ENCODE results near the gene NEK7. TPM values are rescaled to one million over a fixed set of nuclear protein-coding genes. Genes with fewer than 3 reads are reported as not detected.

NEK7 gene
- total RNA-seq, 1 donor from 2014 or later: 34.7 TPM

DNA sequence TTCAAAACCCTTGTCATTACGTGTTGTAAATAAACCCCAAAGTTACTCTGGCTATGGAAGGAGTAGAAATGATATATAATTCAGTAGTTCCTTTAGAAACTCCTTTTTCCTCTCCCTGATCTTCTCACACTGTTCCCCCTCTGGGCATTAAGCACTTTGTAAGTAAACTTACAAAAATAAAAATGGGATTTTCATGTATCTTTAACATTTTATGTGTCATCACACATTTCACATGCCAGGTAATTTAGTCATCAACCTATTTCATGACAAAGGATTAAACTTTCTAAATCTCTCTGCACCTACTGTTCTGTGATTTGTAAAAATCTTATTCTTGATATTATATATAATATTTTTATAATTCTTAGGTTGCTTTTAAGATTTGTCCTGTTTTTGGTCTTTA is 176.9 kb downstream of the NEK7 start:
- Histone ChIP-seq H3K4me3 (no peak overlapping the region), H3K27me3 (no peaks in the 10 kb centered on the region), H3K36me3 (no peaks in the 10 kb centered on the region), H3K9me3 (ENCODE audit: low read depth) (no peaks in the 10 kb centered on the region), H4K20me1 (ENCODE audit: low read depth) (no peaks in the 10 kb centered on the region), H3F3A (ENCODE audit: low read depth) (no peaks in the 10 kb centered on the region), H3K79me2 (ENCODE audit: low read depth) (no peaks in the 10 kb centered on the region), H2AFZ (replicated peaks) (no peak overlapping the region), H3K4me2 (no peak overlapping the region), H3K4me1 (no peaks in the 10 kb centered on the region), H3K27ac (no peak overlapping the region), H3K9ac (no peak overlapping the region)
- no peak overlapping the region for H3K27ac Mint-ChIP-seq
- no peak overlapping the region for H3K4me3 Mint-ChIP-seq
- no peaks in the 10 kb centered on the region for H3K9me3 Mint-ChIP-seq
- H3K36me3 Mint-ChIP-seq: no peaks in the 10 kb centered on the region
- peaks cover 9% of the 10 kb centered on the region for H3K4me1 Mint-ChIP-seq
- peaks cover 3% of the 10 kb centered on the region for H3K27me3 Mint-ChIP-seq (ENCODE audit: insufficient read depth, low read depth)
- TF ChIP-seq, protein P1, sequence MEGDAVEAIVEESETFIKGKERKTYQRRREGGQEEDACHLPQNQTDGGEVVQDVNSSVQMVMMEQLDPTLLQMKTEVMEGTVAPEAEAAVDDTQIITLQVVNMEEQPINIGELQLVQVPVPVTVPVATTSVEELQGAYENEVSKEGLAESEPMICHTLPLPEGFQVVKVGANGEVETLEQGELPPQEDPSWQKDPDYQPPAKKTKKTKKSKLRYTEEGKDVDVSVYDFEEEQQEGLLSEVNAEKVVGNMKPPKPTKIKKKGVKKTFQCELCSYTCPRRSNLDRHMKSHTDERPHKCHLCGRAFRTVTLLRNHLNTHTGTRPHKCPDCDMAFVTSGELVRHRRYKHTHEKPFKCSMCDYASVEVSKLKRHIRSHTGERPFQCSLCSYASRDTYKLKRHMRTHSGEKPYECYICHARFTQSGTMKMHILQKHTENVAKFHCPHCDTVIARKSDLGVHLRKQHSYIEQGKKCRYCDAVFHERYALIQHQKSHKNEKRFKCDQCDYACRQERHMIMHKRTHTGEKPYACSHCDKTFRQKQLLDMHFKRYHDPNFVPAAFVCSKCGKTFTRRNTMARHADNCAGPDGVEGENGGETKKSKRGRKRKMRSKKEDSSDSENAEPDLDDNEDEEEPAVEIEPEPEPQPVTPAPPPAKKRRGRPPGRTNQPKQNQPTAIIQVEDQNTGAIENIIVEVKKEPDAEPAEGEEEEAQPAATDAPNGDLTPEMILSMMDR (IDR thresholded peaks at IDR 0.05): no peak
- TF ChIP-seq EZH2phosphoT487 (IDR thresholded peaks at IDR 0.05): no peak
- TF ChIP-seq EZH2 (IDR thresholded peaks at IDR 0.05): no peak
- no peak for DNase-seq (ENCODE audit: low spot score)

GRCh38 chr1:198335663-198336062 is 178.9 kb downstream of the NEK7 start:
- Histone ChIP-seq H3K4me2 (no peak overlapping the region), H4K20me1 (ENCODE audit: low read depth) (no peaks in the 10 kb centered on the region), H3K9me3 (ENCODE audit: low read depth) (no peaks in the 10 kb centered on the region), H3K9ac (no peak overlapping the region), H3F3A (ENCODE audit: low read depth) (no peaks in the 10 kb centered on the region), H3K4me3 (no peak overlapping the region), H3K27ac (no peak overlapping the region), H2AFZ (replicated peaks) (no peak overlapping the region), H3K36me3 (no peaks in the 10 kb centered on the region), H3K4me1 (no peaks in the 10 kb centered on the region), H3K79me2 (ENCODE audit: low read depth) (no peaks in the 10 kb centered on the region), H3K27me3 (no peaks in the 10 kb centered on the region)
- H3K27me3 Mint-ChIP-seq (ENCODE audit: insufficient read depth, low read depth): peaks cover 3% of the 10 kb centered on the region
- no peaks in the 10 kb centered on the region for H3K36me3 Mint-ChIP-seq
- no peak for TF ChIP-seq EZH2phosphoT487 (IDR thresholded peaks at IDR 0.05)
- TF ChIP-seq, protein P1 (IDR thresholded peaks at IDR 0.05): no peak
- TF ChIP-seq EZH2 (IDR thresholded peaks at IDR 0.05): no peak
- H3K9me3 Mint-ChIP-seq: no peaks in the 10 kb centered on the region
- H3K27ac Mint-ChIP-seq: no peak overlapping the region
- DNase-seq (ENCODE audit: low spot score): no peak
- H3K4me1 Mint-ChIP-seq: peaks cover 9% of the 10 kb centered on the region
- no peak overlapping the region for H3K4me3 Mint-ChIP-seq

DNA sequence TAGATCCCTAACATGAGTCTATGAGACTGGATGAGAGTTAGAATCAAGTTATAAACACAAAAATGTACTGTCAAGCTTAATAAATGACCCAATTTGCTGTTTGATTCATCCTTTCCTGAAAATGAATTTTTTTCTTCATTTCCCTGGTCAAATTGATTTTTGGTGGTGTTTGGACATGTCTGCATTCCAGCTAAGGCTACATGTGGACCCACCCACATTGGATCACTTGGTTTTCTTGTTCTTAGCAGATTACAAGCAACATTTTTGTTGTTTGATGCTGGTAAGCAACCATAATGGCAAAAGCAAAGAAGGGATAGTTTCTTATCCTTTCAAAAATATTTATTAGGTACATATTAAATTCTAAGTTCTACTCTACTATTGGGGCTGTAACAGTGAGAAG is 181.1 kb downstream of the NEK7 start:
- Histone ChIP-seq H3K4me1 (no peaks in the 10 kb centered on the region), H3K9me3 (ENCODE audit: low read depth) (no peaks in the 10 kb centered on the region), H3K9ac (no peak overlapping the region), H2AFZ (replicated peaks) (no peak overlapping the region), H3K4me2 (no peak overlapping the region), H3K79me2 (ENCODE audit: low read depth) (no peaks in the 10 kb centered on the region), H4K20me1 (ENCODE audit: low read depth) (no peaks in the 10 kb centered on the region), H3K4me3 (no peak overlapping the region), H3K27ac (no peak overlapping the region), H3K36me3 (no peaks in the 10 kb centered on the region), H3F3A (ENCODE audit: low read depth) (no peaks in the 10 kb centered on the region), H3K27me3 (no peaks in the 10 kb centered on the region)
- H3K9me3 Mint-ChIP-seq: no peaks in the 10 kb centered on the region
- no peak for DNase-seq (ENCODE audit: low spot score)
- no peak overlapping the region for H3K4me3 Mint-ChIP-seq
- H3K4me1 Mint-ChIP-seq: no peaks in the 10 kb centered on the region
- H3K27me3 Mint-ChIP-seq (ENCODE audit: insufficient read depth, low read depth): peaks cover 3% of the 10 kb centered on the region
- H3K27ac Mint-ChIP-seq: no peak overlapping the region
- TF ChIP-seq EZH2 (IDR thresholded peaks at IDR 0.05) (no peak), EZH2phosphoT487 (IDR thresholded peaks at IDR 0.05) (no peak)
- TF ChIP-seq, protein P1 (IDR thresholded peaks at IDR 0.05): no peak
- no peaks in the 10 kb centered on the region for H3K36me3 Mint-ChIP-seq
